ENCODE data around the gene CISD3. TPM values are rescaled to one million over a fixed set of nuclear protein-coding genes. Genes with fewer than 3 reads are reported as not detected.
A peak's percentile ranks its signal among the peaks of the same experiment; 100 is the strongest.

The CISD3 gene
- total RNA-seq, 2 donors from 2014 or later: 8.9 to 11.2 TPM

DNA sequence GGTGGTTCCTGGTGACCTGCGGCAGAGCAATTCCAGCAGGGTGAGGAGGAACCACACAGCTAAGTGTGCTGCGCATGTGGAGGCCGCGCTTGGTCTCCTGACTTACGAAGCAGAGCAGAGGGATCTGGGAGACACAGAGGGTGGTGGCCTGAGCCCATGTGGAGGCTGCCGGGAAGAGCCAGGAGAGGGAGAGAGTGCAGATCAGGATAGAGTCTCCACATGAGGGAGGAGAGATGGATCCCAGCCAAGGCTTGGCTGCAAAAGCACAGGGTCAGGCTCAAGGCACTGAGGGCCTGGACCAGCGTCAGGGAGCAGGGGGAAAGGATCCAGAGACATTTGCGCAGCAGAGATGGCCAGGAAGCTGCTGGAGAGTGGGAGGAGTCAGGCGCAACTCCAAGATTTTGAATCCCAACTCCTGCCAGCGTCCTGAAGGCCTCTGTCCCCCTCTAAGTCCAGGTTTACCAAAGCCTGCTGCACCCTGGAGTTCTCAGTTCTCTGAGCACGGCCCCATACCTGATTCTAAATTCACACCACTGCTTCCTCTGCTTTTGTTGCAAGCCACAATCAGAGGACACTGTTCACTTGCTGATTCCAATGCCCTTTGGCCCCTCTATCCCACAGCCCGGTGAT lies 36.3 kb upstream of the CISD3 start:
- Histone ChIP-seq H3K9ac (ENCODE audit: extremely low read depth, low read length, poor library complexity, severe bottlenecking) (no peak overlapping the region), H3K27me3 (ENCODE audit: control insufficient read depth, insufficient read depth, low read length, poor library complexity, severe bottlenecking) (no peaks in the 10 kb centered on the region)
- DNase-seq: peak; percentile 43

DNA sequence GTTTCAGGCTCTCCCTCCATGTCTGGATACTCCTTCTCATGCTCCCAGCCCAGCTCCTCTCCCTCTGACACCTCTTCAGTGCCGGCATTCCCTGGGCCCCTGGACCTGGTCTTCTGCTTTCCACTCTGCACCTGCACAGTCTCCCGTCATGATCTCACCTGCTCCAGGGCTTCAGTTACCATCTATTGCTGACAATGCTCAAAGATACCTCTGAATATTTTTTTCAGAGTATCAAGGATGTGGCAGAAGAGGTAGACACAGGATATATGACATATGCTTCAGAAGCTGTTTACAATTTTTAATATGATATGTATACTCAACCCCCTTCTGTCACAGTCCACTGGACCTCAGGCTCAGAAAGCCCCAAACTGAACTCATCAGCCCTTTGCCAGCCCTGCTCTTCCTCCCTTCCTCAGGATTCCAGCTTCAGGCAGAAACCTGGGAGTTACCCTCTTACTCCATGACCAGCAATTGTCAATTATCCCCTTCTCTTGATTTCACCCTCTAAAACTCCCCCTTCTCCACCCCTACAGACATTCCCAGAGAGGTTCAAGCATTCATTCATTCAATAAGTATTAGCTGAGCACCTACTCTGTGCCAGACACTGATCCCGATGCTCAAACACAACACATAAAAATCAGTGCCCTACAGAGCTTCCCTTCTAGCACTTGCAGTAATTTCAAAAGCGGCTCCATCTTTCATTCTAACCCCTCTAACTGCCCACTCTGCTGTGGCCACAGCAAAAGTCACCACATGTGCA lies 32.9 kb upstream of the CISD3 start:
- H3K36me3 Mint-ChIP-seq (ENCODE audit: low read depth): no peaks in the 10 kb centered on the region
- H3K27me3 ChIP-seq (ENCODE audit: control insufficient read depth, insufficient read depth, low read length, poor library complexity, severe bottlenecking): peaks cover 9% of the 10 kb centered on the region

More for the DNA sequence above, 36.3 kb upstream of the CISD3 start:
- TF ChIP-seq, protein P1, sequence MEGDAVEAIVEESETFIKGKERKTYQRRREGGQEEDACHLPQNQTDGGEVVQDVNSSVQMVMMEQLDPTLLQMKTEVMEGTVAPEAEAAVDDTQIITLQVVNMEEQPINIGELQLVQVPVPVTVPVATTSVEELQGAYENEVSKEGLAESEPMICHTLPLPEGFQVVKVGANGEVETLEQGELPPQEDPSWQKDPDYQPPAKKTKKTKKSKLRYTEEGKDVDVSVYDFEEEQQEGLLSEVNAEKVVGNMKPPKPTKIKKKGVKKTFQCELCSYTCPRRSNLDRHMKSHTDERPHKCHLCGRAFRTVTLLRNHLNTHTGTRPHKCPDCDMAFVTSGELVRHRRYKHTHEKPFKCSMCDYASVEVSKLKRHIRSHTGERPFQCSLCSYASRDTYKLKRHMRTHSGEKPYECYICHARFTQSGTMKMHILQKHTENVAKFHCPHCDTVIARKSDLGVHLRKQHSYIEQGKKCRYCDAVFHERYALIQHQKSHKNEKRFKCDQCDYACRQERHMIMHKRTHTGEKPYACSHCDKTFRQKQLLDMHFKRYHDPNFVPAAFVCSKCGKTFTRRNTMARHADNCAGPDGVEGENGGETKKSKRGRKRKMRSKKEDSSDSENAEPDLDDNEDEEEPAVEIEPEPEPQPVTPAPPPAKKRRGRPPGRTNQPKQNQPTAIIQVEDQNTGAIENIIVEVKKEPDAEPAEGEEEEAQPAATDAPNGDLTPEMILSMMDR (conservative IDR thresholded peaks at IDR 0.05): no peak
- H3K27ac ChIP-seq (ENCODE audit: low read depth, low read length): no peak overlapping the region
- H3K4me3 ChIP-seq (ENCODE audit: low read length): no peak overlapping the region
- no peaks in the 10 kb centered on the region for H3K4me1 ChIP-seq (ENCODE audit: control insufficient read depth, insufficient read depth, low read length)
- Mint-ChIP-seq H3K27ac (no peak overlapping the region), H3K27me3 (ENCODE audit: insufficient read depth) (peaks cover 29% of the 10 kb centered on the region), H3K9me3 (no peaks in the 10 kb centered on the region), H3K4me1 (peaks cover 10% of the 10 kb centered on the region), H3K4me3 (no peak overlapping the region), H3K36me3 (ENCODE audit: low read depth) (no peaks in the 10 kb centered on the region)
- H3K9me3 ChIP-seq (ENCODE audit: control insufficient read depth, low read length): no peaks in the 10 kb centered on the region
- 88% methylated on average over 12 of the region's 12 CpGs for WGBS, 2 experiments (ENCODE audit: insufficient coverage in 1 of 2, insufficient read length in 1 of 2)
- H3K36me3 ChIP-seq (ENCODE audit: control insufficient read depth, insufficient read depth, low read length): no peaks in the 10 kb centered on the region

DNA sequence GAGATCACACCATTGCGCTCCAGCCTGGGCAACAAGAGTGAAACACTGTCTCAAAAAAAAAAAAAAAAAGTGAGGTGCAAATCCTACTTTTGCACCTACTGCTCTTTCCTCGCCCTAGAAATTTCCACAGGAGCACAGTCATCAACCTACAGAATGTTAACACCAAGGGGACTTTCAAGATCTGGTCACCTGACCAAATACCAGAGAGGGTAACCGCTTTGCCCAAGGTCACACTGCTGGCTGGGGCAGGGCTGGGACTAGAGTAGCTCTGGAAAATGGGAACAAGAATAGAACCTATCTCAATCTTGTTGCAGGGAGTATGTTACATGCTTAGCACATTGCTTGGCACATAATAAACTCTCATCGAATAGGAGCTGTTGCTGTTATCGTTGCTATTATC lies 31.4 kb upstream of the CISD3 start:
- Mint-ChIP-seq H3K36me3 (ENCODE audit: low read depth) (no peaks in the 10 kb centered on the region), H3K27me3 (ENCODE audit: insufficient read depth) (peaks cover 66% of the 10 kb centered on the region), H3K4me3 (no peak overlapping the region), H3K27ac (no peak overlapping the region), H3K4me1 (peaks cover 25% of the 10 kb centered on the region), H3K9me3 (no peaks in the 10 kb centered on the region)
- Histone ChIP-seq H3K9ac (ENCODE audit: extremely low read depth, low read length, poor library complexity, severe bottlenecking) (no peak overlapping the region), H3K9me3 (ENCODE audit: control insufficient read depth, low read length) (no peaks in the 10 kb centered on the region), H3K4me1 (ENCODE audit: control insufficient read depth, insufficient read depth, low read length) (no peaks in the 10 kb centered on the region), H3K36me3 (ENCODE audit: control insufficient read depth, insufficient read depth, low read length) (no peaks in the 10 kb centered on the region), H3K4me3 (ENCODE audit: low read length) (no peak overlapping the region), H3K27ac (ENCODE audit: low read depth, low read length) (no peak overlapping the region), H3K27me3 (ENCODE audit: control insufficient read depth, insufficient read depth, low read length, poor library complexity, severe bottlenecking) (peaks cover 16% of the 10 kb centered on the region)
- no peak for DNase-seq
- TF ChIP-seq, protein P1 (conservative IDR thresholded peaks at IDR 0.05): no peak
- 96 to 98% methylated on average over 4 to 5 of the region's 5 CpGs for WGBS, 2 experiments (ENCODE audit: insufficient coverage in 1 of 2, insufficient read length in 1 of 2)

More for the DNA sequence above, 32.9 kb upstream of the CISD3 start:
- no peak overlapping the region for H3K4me3 Mint-ChIP-seq
- H3K27ac ChIP-seq (ENCODE audit: low read depth, low read length): no peak overlapping the region
- 86 to 88% methylated on average over 2 to 4 of the region's 4 CpGs for WGBS, 2 experiments (ENCODE audit: insufficient coverage in 1 of 2, insufficient read length in 1 of 2)
- H3K4me1 Mint-ChIP-seq: peaks cover 20% of the 10 kb centered on the region
- H3K9me3 Mint-ChIP-seq: no peaks in the 10 kb centered on the region
- H3K36me3 ChIP-seq (ENCODE audit: control insufficient read depth, insufficient read depth, low read length): no peaks in the 10 kb centered on the region
- H3K4me3 ChIP-seq (ENCODE audit: low read length): no peak overlapping the region
- H3K9me3 ChIP-seq (ENCODE audit: control insufficient read depth, low read length): no peaks in the 10 kb centered on the region
- no peaks in the 10 kb centered on the region for H3K4me1 ChIP-seq (ENCODE audit: control insufficient read depth, insufficient read depth, low read length)
- H3K27me3 Mint-ChIP-seq (ENCODE audit: insufficient read depth): peaks cover 52% of the 10 kb centered on the region
- TF ChIP-seq, protein P1 (conservative IDR thresholded peaks at IDR 0.05): no peak
- H3K9ac ChIP-seq (ENCODE audit: extremely low read depth, low read length, poor library complexity, severe bottlenecking): no peak overlapping the region
- no peak overlapping the region for H3K27ac Mint-ChIP-seq
- DNase-seq: no peak
